CD4-positive, alpha-beta T cell treated with Interleukin-12 subunit alpha and Interleukin-12 subunit beta, for 1 hour (primary cell): ENCODE data around the gene MYO9A.
"Not testable (repeated sequence)": the region's sequence is repeated elsewhere in the genome, so short reads cannot be mapped to it uniquely, and the experiment has no call there.

Experiments
- DNase-seq: peaks from one replicate; pipeline ENCODE4 v3.0.0-alpha.2; 2020

Gene MYO9A

DNA sequence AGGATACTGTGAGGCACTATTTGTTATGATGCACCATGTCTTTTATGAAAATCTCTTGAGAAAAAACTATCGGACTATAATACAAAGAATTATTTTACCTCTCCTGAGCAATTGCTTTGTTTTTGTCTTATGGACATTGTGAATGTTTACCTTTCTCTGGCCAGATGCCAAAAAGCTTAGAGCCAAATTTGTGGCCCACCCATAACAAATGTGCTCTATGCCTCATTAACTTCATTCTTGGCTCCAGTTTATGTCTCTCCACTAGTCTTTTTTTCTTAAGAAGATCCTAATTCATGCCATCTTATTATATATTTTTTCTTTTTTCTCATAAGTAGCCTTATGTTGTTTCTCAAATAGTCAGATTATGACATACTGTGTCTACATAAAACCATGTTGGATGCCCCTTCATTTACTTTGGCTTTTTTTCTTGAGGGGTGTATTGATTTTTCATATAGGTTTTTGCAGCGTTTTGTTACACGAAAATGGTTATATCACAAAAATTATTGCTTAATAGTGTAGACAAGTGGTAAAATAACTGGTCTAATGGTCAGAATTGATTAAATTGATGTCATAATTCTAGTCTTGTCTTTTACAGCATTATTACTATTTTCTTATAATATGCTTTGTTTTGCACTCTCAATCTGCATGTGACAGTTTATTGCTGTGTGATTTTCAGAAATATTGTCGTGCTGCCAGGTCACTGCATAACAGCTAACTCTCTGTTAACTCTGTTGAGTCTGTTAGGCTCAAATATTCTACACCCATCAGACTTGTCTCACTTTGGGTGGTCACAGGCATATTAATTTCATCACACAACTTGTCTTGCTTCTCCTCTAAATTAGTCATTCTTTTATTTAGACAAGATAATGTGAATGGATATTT is 18.5 kb upstream of the MYO9A start:
- no peak for DNase-seq

DNA sequence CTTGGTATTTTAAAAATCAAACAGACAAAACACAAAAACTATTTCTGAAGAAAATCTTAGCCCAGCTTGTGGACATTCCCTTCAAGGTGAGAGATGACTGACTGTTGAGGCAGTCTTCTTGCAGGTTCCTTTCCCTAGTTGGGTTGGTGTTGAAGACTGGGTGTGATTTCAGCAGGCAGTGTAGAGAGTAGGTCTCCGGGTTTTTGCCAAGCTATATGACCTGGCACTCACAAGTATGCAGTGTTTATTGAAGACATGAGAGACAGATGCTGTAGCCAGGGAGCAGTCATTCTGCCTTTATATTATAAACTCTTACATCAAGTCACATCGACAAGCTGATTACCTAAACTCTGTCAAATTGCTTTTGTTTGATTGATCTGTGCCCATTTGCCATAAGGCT is 17.8 kb upstream of the MYO9A start:
- no peak for DNase-seq

- DNase-seq = no peak
Observed at GRCh38 chr15:72133211-72133610, 15.3 kb upstream of the MYO9A start.

DNA sequence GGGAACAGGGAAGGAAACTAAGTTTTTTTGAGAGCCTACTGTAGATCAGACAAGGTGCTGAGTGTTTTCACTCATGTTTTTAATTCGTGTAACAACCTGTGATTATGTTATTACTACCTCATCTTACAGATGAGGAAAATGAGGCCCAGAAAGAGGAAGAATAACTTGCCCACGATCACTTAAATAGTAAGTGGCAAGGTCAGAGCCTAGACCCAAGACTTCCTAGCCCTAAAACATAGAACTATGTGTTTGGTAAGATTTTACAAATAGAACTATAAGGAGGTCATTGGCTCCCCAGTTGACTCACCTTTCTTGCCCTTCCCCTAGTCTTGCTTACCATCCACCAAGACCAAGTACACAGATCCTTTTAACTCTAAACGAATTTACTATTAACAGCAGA is 14.0 kb upstream of the MYO9A start:
- no peak for DNase-seq

DNA sequence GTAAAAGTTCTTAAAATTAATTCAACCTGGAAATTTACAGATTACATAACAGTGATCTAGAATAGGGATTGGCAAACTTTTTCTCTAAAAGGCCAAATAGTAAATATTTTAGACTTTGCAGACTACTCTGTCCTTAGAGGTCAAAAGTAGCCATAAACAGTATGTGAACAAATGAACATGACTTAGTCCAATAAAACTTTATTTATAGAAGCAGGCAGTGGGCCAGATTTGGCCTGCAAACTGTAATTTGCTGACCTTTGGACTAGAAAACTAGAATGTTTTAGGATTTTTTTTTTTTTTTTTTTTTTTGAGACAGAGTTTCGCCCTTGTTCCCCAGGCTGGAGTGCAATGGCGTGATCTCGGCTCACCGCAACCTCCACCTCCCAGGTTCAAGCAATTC is 12.3 kb upstream of the MYO9A start:
- DNase-seq = no peak

GRCh38 chr15:72128359-72128758 is 10.4 kb upstream of the MYO9A start:
- no peak for DNase-seq

DNA sequence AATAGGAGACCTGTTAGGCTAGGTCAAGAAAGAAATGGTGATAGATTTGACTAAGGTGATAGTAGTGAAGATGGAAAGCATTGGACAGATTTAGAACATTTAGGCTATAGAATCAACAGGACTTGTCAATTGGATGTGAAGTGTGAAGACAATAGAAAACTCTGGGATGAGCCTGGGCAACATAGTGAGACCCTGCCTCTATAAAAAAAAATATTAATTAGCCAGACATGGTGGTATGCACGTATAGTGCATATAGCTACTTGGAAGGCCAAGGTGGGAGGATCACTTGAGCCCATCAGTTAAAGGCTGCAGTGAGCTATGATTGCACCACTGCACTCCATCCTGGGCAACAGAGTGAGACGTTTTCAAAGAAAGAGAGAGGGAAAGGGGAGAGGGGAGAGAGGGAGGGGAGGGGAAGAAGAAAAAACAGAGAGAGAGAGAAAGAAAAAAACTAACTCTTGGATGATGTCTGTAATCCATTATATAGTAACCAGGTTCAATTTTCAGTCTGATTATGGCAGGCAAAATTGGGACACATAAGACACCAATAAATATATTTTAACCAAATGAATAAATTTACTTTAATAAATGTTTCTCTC is 9.9 kb upstream of the MYO9A start:
- DNase-seq = no peak

GRCh38 chr15:72124218-72124617 is 6.3 kb upstream of the MYO9A start:
- DNase-seq = no peak

DNA sequence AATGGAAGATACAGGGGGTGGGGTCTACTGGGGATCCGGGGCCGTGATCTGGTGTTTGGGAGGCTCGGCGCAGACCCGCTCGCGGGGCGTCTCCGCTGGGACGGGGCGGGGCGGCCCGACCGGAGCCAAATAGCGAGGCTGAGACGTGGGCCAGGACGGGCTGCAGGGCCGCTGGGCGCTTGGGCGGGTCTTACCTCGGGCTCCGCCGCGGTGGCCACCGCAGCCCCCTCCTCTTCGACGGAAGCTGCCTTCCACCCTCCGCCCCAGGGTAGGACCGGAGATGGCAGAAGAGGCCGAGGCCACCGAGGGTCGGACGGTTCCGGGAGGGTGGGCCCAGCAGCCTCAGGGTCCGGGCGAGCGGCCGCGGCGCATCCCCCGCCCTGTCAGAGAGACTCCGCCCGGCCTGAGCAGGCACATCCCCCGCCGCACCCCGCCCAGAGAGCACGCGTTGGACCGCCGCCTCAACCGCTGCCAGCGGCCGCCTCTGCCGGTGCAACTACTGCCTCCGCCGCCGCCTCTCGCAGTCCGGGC is 399 bp downstream of the MYO9A start:
- DNase-seq = peak; percentile 67

DNA sequence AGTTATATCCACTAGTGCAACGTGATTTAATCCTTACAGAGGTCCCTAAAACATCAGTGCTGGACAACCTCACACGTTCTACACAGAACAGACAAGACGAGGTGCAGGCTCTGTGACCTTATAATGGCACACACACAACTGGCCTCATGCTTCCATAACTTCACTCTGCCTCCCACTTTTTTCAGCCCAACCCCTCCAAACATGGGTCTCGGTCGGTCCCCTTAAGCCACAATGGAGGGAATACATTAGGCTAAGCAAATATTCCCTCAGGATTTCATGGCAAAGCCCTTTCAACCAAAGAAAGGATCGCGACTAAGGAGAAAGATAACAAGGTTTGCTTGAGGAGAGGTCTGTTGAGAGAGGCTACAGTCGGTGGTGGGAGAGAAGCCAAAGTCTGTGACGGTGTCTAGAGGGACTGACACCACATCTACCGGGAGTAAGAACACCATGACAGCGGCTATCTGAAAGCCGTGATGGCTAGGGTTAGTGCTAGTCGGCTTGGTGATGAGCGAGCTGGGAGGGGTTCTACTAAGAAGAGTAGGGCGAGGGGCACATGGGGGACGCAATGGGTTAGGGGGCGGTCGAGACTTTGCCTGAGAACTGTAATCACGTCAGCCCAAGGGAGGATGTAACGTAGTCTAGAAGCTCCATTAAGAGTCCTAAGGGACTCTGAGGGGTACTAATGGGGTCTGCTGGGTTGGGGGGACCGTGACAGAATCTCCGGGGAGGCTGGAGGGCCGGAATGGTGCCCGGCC is 1.0 kb downstream of the MYO9A start:
- no peak for DNase-seq

GRCh38 chr15:72113347-72114031 is 4.5 kb downstream of the MYO9A start:
- no peak for DNase-seq

GRCh38 chr15:72112805-72113204 is 5.1 kb downstream of the MYO9A start:
- DNase-seq = no peak

- no peak for DNase-seq
Observed at GRCh38 chr15:72112116-72112515, 5.8 kb downstream of the MYO9A start.

GRCh38 chr15:72110355-72110754 is 7.6 kb downstream of the MYO9A start:
- DNase-seq = no peak

DNA sequence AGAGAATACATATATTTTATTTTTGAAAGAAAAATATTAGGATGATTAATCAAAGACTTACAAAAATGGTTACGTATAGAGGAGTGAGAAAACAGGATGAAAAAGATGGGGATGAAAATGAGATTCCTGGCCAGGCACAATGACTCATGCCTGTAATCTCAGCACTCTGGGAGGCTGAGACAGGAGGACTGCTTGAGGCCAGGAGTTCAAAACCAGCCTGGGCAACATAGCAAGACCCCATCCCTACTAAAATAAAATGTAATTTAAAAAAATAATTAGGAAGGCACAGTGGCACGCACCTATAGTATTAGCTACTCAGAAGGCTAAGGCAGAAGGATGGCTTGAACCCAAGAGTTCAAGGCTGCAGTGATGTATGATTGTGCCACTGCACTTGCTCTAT is 11.9 kb downstream of the MYO9A start:
- DNase-seq = no peak

DNA sequence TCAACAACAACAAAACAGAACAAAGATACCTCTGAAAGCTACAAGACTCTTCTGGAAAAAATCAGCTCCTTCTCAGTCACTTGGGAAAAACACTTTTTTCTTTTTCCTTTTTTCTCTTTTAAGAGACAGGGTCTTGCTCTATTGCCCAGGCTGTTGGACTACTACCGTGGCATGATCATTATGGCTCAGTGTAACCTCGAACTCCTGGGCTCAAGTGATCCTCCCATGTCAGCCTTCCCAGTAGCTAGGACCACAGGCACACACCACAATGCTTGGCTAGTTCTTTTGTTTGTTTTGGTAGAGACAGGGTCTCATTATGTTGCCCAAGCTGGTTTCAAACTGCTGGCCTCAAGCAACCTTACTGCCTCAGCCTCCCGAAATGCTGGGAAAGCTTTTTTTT is 12.8 kb downstream of the MYO9A start:
- no peak for DNase-seq

GRCh38 chr15:72100551-72100950 is 17.4 kb downstream of the MYO9A start:
- not testable (repeated sequence) for DNase-seq

DNA sequence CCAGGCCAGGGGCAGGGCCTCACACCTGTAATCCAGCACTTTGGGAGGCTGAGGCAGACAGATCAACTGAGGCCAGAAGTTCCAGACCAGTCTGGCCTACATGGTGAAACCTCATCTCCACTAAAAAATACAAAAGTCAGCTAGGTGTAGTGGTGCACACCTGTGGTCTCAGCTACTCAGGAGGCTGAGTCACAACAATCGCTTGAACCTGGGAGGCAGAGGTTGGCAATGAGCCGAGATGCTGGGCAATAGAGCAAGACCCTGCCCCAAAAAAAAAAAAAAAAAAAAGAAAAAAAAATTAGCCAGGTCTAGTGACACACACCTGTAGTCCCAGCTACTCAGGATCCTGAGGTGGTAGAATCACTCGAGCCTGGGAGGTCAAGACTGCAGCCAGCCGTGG is 18.8 kb downstream of the MYO9A start:
- no peak for DNase-seq

DNA sequence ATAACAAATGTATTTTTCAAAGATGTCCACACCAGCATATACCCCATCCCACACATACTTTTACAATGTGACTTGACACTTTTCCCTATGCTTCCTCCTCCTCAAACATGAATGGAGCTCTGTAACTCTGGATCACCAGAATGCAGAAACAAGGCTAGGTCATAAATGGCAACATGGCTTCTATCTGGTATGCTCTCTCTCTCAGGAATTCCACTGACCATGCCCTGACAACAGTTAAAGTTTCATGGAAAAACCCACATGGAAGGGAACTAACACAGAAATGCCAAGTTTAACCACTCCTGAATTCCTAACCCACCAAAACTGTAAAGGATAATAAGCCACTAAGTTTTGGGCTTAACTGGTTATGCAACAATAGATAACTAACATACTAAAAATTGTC is 19.9 kb downstream of the MYO9A start:
- DNase-seq = no peak

DNA sequence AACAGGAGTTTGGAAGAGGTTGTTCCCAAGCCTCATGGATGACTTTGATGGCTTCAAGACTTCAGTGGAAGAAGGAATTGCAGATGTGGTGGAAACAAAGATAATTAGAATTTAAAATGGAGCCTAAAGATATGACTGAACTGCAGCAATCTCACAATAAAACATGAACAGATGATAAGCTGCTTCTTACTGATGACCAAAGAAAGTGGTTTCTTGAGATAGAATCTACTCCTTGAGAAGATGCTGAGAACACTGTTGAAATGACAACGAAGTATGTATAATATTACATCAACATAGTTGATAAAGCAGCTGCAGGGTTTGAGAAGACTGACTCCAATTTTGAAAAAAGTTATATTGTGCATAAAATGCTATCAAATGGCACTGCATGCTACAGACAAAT is 21.2 kb downstream of the MYO9A start:
- DNase-seq = no peak

DNA sequence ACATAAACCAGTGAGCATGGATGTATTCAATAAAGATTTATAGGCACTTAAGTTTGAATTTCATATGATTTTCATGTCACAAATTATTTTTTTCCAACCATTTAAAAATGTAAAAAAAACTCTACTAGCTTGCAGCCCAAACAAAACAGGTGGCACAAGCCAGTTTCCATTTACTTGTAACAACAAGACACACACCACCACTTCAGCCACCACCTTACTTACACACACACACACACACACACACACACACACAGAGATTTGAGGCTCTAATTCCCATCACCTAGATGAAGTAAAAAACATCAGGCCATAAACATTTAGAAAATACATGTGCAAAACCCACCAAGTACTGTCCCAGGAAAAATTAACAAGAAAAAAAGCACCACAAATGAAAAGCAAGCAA is 25.3 kb downstream of the MYO9A start:
- no peak for DNase-seq

- DNase-seq = no peak
Observed at GRCh38 chr15:72092006-72092405, 25.9 kb downstream of the MYO9A start.
